Tibial nerve (tissue), 4 donors: ENCODE results near the gene GPR55.

Experiments
- CTCF ChIP-seq, 5 experiments: fragments of 200-600 bp in 3 of 5; fragments of 450-650 bp in 2 of 5; sonication (generic) in 3 of 5; IDR thresholded peaks; one replicate each; pipeline ENCODE4 v1.5.1; 2016 to 2019; ENCODE audit warnings: antibody characterized with exemption in 5 of 5, mild to moderate bottlenecking in 3 of 5, moderate library complexity in 2 of 5
- EP300 ChIP-seq, 2 donors: sonication (generic); formaldehyde crosslinking; IDR thresholded peaks; one replicate each; pipeline ENCODE4 v1.6.1; 2017; ENCODE audit warnings: antibody characterized with exemption in 2 of 2, mild to moderate bottlenecking in 1 of 2
- POLR2A ChIP-seq, 2 donors: fragments of 450-650 bp; IDR thresholded peaks; one replicate each; pipeline ENCODE4 v1.6.1; 2017; ENCODE audit warnings: antibody characterized with exemption in 2 of 2, mild to moderate bottlenecking in 2 of 2, moderate library complexity in 2 of 2

GRCh38 chr2:230866756-230867523 lies 58.1 kb downstream of the GPR55 start:
- no peak for TF ChIP-seq CTCF (IDR thresholded peaks at IDR 0.05)
- TF ChIP-seq POLR2A (IDR thresholded peaks at IDR 0.05), result no peak
- no peak for TF ChIP-seq EP300 (IDR thresholded peaks at IDR 0.05)
